ENCODE measurements around the gene TBCE.

GRCh38 chr1:235495551-235495950 lies 128.3 kb downstream of the TBCE start:
- TF ChIP-seq POLR2A (IDR thresholded peaks at IDR 0.05), result no peak
- TF ChIP-seq, protein P1, sequence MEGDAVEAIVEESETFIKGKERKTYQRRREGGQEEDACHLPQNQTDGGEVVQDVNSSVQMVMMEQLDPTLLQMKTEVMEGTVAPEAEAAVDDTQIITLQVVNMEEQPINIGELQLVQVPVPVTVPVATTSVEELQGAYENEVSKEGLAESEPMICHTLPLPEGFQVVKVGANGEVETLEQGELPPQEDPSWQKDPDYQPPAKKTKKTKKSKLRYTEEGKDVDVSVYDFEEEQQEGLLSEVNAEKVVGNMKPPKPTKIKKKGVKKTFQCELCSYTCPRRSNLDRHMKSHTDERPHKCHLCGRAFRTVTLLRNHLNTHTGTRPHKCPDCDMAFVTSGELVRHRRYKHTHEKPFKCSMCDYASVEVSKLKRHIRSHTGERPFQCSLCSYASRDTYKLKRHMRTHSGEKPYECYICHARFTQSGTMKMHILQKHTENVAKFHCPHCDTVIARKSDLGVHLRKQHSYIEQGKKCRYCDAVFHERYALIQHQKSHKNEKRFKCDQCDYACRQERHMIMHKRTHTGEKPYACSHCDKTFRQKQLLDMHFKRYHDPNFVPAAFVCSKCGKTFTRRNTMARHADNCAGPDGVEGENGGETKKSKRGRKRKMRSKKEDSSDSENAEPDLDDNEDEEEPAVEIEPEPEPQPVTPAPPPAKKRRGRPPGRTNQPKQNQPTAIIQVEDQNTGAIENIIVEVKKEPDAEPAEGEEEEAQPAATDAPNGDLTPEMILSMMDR (IDR thresholded peaks at IDR 0.05), result no peak
